BLaER1 treated with 17β-estradiol and CSF1 and Interleukin-3, amounts not matched to agents 10 nM and 100 nM (cell line): ENCODE data around the gene NR3C2.

ENCODE experiments used
- H3K27ac ChIP-seq, 11 experiments: shearing (Covaris generic); formaldehyde crosslinking; 2 replicates each; pipeline ENCODE4 v1.8.1; 2022
- H3K27me3 ChIP-seq, 11 experiments: shearing (Covaris generic); formaldehyde crosslinking; 2 replicates each; pipeline ENCODE4 v1.8.1; 2022
- H3K36me3 ChIP-seq, 11 experiments: shearing (Covaris generic); formaldehyde crosslinking; 2 replicates each; pipeline ENCODE4 v1.8.1; 2022
- H3K4me1 ChIP-seq, 10 experiments: shearing (Covaris generic); formaldehyde crosslinking; 2 replicates each; pipeline ENCODE4 v1.8.1; 2022
- H3K4me2 ChIP-seq, 11 experiments: shearing (Covaris generic); formaldehyde crosslinking; 2 replicates each; pipeline ENCODE4 v1.8.1; 2022
- H3K4me3 ChIP-seq, 10 experiments: shearing (Covaris generic); formaldehyde crosslinking; 2 replicates each; pipeline ENCODE4 v1.8.1; 2022
- H3K9ac ChIP-seq, 11 experiments: shearing (Covaris generic); formaldehyde crosslinking; 2 replicates each; pipeline ENCODE4 v1.8.1; 2022
- H3K9me3 ChIP-seq, 11 experiments: shearing (Covaris generic); formaldehyde crosslinking; replicated peaks in 1 of 11; 2 replicates each; pipeline ENCODE4 v1.8.1; 2022
- H4K20me1 ChIP-seq, 11 experiments: shearing (Covaris generic); formaldehyde crosslinking; 2 replicates each; pipeline ENCODE4 v1.8.1; 2022
- Cebpa-rat ChIP-seq, 11 experiments: shearing (Covaris generic); IDR thresholded peaks; 2 replicates each; pipeline ENCODE4 v1.8.1; 2022

The NR3C2 gene

GRCh38 chr4:148068065-148068911 lies 373.9 kb downstream of the NR3C2 start:
- Histone ChIP-seq H3K9ac (no peak overlapping the region), H4K20me1 (peaks cover 0 to 10% (median 0%) of the 10 kb centered on the region in 11 experiments; a peak in 2 of 22 replicates), H3K4me2 (no peak overlapping the region), H3K9me3 (peaks cover 0 to 6% (median 0%) of the 10 kb centered on the region in 11 experiments; a peak in 7 of 22 replicates), H3K27ac (no peak overlapping the region), H3K27me3 (no peaks in the 10 kb centered on the region), H3K4me3 (no peak overlapping the region), H3K4me1 (peaks cover 0 to 11% (median 0%) of the 10 kb centered on the region in 10 experiments; a peak in 4 of 20 replicates), H3K36me3 (peaks cover 0 to 96% (median 23%) of the 10 kb centered on the region in 11 experiments; a peak in 16 of 22 replicates)
- no peak for TF ChIP-seq Cebpa-rat (IDR thresholded peaks at IDR 0.05)

DNA sequence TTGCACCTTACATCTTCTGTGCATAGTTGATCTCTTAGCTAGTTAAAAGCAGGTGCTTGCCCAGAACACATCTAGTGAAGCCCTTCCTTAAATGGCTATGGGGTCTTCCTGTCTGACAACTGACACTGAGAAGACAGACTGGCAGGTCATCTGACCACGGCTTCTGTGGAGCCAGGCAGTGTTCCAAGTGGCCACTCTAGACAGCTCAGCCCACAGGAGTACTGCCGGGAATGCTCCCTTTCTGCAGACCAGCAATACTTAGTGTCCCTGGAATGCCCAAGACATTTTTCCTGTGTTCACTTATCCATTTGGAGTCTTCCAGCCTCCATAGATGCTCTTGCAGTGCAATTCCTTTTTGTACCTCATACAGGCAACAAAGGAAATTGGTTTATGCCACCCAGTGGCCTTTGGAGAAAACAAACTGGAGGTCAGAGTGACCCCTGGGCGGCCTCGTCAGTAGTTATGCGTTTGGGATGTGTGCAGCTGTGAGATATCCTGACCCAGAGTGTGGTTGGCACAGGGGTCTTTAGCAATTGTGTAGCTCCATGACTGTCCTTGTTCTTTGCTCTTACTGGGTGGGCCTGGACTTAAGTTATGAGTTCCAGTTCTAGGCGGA lies 374.8 kb downstream of the NR3C2 start:
- no peak overlapping the region for H3K4me3 ChIP-seq
- H3K9ac ChIP-seq: no peak overlapping the region
- H3K36me3 ChIP-seq: peaks cover 0 to 95% (median 15%) of the 10 kb centered on the region in 11 experiments; a peak in 12 of 22 replicates
- H3K27me3 ChIP-seq: no peaks in the 10 kb centered on the region
- H3K4me2 ChIP-seq: no peak overlapping the region
- no peak for TF ChIP-seq Cebpa-rat (IDR thresholded peaks at IDR 0.05)
- no peaks in the 10 kb centered on the region for H3K9me3 ChIP-seq
- peaks cover 0 to 14% (median 0%) of the 10 kb centered on the region in 11 experiments; a peak in 3 of 22 replicates for H4K20me1 ChIP-seq
- H3K27ac ChIP-seq: no peak overlapping the region
- H3K4me1 ChIP-seq: peaks cover 0 to 20% (median 7%) of the 10 kb centered on the region in 10 experiments; a peak in 12 of 20 replicates

DNA sequence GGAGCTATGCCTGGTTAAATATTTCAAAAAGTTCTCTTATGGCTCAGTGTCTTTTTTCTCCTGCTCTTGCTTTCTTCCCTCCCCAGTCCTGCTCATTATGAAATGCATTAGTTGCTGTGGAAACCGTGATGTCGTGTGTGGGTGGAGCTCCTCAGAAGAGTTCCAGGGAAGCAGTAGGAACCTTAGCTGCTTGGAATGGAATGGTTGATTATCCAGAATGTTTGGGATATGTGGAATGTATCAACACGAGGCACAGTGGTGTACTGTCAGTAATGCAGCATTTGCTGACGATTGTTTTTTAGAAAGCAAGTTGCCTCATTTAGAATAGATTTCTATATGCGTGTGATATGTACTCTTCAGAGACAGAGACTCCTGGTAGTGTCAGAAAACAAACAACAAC lies 377.1 kb downstream of the NR3C2 start:
- no peak overlapping the region for H3K4me3 ChIP-seq
- no peak overlapping the region for H3K4me2 ChIP-seq
- peaks cover 4 to 26% (median 19%) of the 10 kb centered on the region in 10 experiments; a peak in 18 of 20 replicates for H3K4me1 ChIP-seq
- peaks cover 0 to 73% (median 15%) of the 10 kb centered on the region in 11 experiments; a peak in 12 of 22 replicates for H3K36me3 ChIP-seq
- H3K27ac ChIP-seq: no peak overlapping the region
- H4K20me1 ChIP-seq: peaks cover 0 to 22% (median 0%) of the 10 kb centered on the region in 11 experiments; a peak in 3 of 22 replicates
- TF ChIP-seq Cebpa-rat (IDR thresholded peaks at IDR 0.05): no peak
- H3K9ac ChIP-seq: no peak overlapping the region
- no peaks in the 10 kb centered on the region for H3K9me3 ChIP-seq
- H3K27me3 ChIP-seq: no peaks in the 10 kb centered on the region

- Histone ChIP-seq H4K20me1 (peaks cover 0 to 22% (median 0%) of the 10 kb centered on the region in 11 experiments; a peak in 3 of 22 replicates), H3K36me3 (peaks cover 0 to 69% (median 15%) of the 10 kb centered on the region in 11 experiments; a peak in 12 of 22 replicates), H3K27ac (no peak overlapping the region), H3K4me3 (no peak overlapping the region), H3K9me3 (no peaks in the 10 kb centered on the region), H3K27me3 (no peaks in the 10 kb centered on the region), H3K4me1 (peaks cover 9 to 33% (median 24%) of the 10 kb centered on the region in 10 experiments; a peak in 18 of 20 replicates), H3K4me2 (no peak overlapping the region), H3K9ac (no peak overlapping the region)
- TF ChIP-seq Cebpa-rat (IDR thresholded peaks at IDR 0.05): no peak
Observed at GRCh38 chr4:148064451-148064850, 377.8 kb downstream of the NR3C2 start.

GRCh38 chr4:148062301-148062950 lies 379.8 kb downstream of the NR3C2 start:
- Histone ChIP-seq H4K20me1 (peaks cover 0 to 41% (median 10%) of the 10 kb centered on the region in 11 experiments; a peak in 12 of 22 replicates), H3K9me3 (no peaks in the 10 kb centered on the region), H3K9ac (no peak overlapping the region), H3K36me3 (peaks cover 0 to 49% (median 15%) of the 10 kb centered on the region in 11 experiments; a peak in 12 of 22 replicates), H3K4me2 (peak overlapping the region in 8 of 11 experiments; percentile 23 to 53 (median 46); a peak in 15 of 22 replicates), H3K27me3 (no peaks in the 10 kb centered on the region), H3K4me1 (peaks cover 29 to 53% (median 44%) of the 10 kb centered on the region in 10 experiments), H3K4me3 (no peak overlapping the region), H3K27ac (no peak overlapping the region)
- no peak for TF ChIP-seq Cebpa-rat (IDR thresholded peaks at IDR 0.05)

GRCh38 chr4:148061795-148062194 lies 380.4 kb downstream of the NR3C2 start:
- peaks cover 0 to 45% (median 9%) of the 10 kb centered on the region in 11 experiments; a peak in 12 of 22 replicates for H4K20me1 ChIP-seq
- H3K9me3 ChIP-seq: no peaks in the 10 kb centered on the region
- H3K4me1 ChIP-seq: peaks cover 35 to 59% (median 50%) of the 10 kb centered on the region in 10 experiments
- no peak for TF ChIP-seq Cebpa-rat (IDR thresholded peaks at IDR 0.05)
- H3K36me3 ChIP-seq: peaks cover 0 to 42% (median 15%) of the 10 kb centered on the region in 11 experiments; a peak in 12 of 22 replicates
- peak overlapping the region in 8 of 11 experiments; percentile 23 to 53 (median 46); a peak in 15 of 22 replicates for H3K4me2 ChIP-seq
- no peak overlapping the region for H3K27ac ChIP-seq
- no peaks in the 10 kb centered on the region for H3K27me3 ChIP-seq
- H3K4me3 ChIP-seq: no peak overlapping the region
- no peak overlapping the region for H3K9ac ChIP-seq

DNA sequence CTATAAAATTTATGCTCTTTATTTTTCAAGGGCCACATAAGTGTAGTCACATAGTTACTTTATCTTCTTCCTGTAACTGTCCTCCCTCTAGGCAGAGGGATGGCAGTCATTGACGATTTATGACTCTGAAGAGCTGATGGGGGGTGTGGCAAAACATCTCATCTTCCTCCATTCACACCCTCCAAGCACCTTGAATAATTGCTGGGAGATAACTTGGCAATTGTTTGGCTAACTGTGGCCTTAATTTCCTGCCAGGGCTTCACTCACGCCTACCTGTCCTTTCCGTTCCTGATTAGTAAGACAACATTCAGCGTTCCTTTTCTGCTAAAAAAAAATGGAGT lies 381.1 kb downstream of the NR3C2 start:
- Histone ChIP-seq H3K4me3 (no peak overlapping the region), H3K36me3 (peaks cover 0 to 35% (median 12%) of the 10 kb centered on the region in 11 experiments; a peak in 12 of 22 replicates), H4K20me1 (peaks cover 0 to 45% (median 9%) of the 10 kb centered on the region in 11 experiments; a peak in 12 of 22 replicates), H3K27me3 (no peaks in the 10 kb centered on the region), H3K9me3 (no peaks in the 10 kb centered on the region), H3K4me1 (peaks cover 40 to 66% (median 57%) of the 10 kb centered on the region in 10 experiments), H3K9ac (no peak overlapping the region), H3K4me2 (0 out of 22 replicates have a peak overlapping the region, but pooled peaks of 1 of the 11 experiments have one; percentile 34), H3K27ac (no peak overlapping the region)
- TF ChIP-seq Cebpa-rat (IDR thresholded peaks at IDR 0.05): no peak

DNA sequence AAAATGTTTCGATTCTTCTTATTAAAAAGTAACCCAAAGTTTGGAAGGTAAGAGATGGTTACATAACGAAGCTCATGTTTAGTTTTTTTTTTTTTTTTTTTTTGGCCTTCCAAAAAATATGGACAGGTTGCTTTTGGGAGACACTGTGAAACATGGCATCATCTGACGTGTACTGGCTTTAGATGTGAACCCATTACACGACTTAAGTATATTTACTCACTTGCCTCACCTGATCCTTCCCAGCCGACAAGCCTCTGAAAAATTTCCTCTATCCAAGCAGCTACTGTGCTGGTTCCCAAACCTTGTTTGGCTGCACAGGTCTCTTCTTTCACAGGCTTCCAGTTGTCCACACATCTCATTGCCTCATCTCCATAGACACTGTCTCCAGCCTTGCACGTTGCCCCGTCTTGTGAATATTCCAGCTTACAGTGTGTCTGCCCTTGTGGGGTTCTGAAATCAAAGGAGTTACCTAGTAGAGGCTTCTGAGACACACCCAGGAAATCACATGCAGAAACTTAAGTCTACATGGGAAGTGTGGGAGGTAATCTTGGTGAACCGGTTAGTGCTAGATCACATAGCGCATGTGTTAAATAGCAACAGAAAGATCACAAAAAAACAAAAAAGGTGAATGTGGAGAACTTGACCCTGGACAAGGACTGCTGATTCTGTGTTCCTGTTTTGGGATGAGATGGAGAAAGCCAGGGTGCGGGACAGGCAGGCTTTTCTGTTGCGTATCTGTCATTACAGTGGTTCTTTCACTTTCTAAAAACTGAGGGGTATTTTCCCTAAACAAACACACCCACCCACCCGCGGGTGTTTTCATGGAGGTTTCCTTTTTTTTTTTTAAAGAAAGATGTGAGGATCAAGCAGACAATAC lies 381.7 kb downstream of the NR3C2 start:
- H4K20me1 ChIP-seq: peaks cover 0 to 45% (median 9%) of the 10 kb centered on the region in 11 experiments; a peak in 12 of 22 replicates
- no peak overlapping the region for H3K4me3 ChIP-seq
- H3K27ac ChIP-seq: no peak overlapping the region
- peaks cover 40 to 72% (median 62%) of the 10 kb centered on the region in 10 experiments for H3K4me1 ChIP-seq
- no peak overlapping the region for H3K9ac ChIP-seq
- H3K9me3 ChIP-seq: no peaks in the 10 kb centered on the region
- peaks cover 0 to 29% (median 11%) of the 10 kb centered on the region in 11 experiments; a peak in 10 of 22 replicates for H3K36me3 ChIP-seq
- H3K27me3 ChIP-seq: no peaks in the 10 kb centered on the region
- TF ChIP-seq Cebpa-rat (IDR thresholded peaks at IDR 0.05): no peak
- peak overlapping the region in 10 of 11 experiments; percentile 5 to 79 (median 27); a peak in 12 of 22 replicates for H3K4me2 ChIP-seq
